HG02938 (cell line): ENCODE measurements around the gene SLC12A9.
"Not testable (repeated sequence)": the region's sequence is repeated elsewhere in the genome, so short reads cannot be mapped to it uniquely, and the experiment has no call there.

Experiments
- ATAC-seq: cut with Tn5 transposase; IDR thresholded peaks from one replicate; pipeline ENCODE4 v1.9.1; 2021; ENCODE audit warnings: mild to moderate bottlenecking, moderate library complexity; ENCODE audit not compliant: unreplicated experiment

Gene SLC12A9

GRCh38 chr7:100852048-100852872 is at the start of gene SLC12A9:
Gene SLC12A9, plus strand, starts transcription at chr7:100852713. Its CDS starts 1,485 bp downstream, at chr7:100854198.
- ATAC-seq = peak; percentile 78

- ATAC-seq = no peak
These were observed 49.6 kb upstream of the SLC12A9 start for GRCh38 chr7:100802951-100803350.

- ATAC-seq = peak; percentile 98
These were observed 48.9 kb upstream of the SLC12A9 start for GRCh38 chr7:100803398-100804161.

- no peak for ATAC-seq
These were observed 47.7 kb upstream of the SLC12A9 start for GRCh38 chr7:100804681-100805431.

GRCh38 chr7:100806276-100806675 is 46.2 kb upstream of the SLC12A9 start:
- ATAC-seq = no peak

GRCh38 chr7:100806883-100807282 is 45.6 kb upstream of the SLC12A9 start:
- not testable (repeated sequence) for ATAC-seq

GRCh38 chr7:100808354-100808875 is 44.1 kb upstream of the SLC12A9 start:
- ATAC-seq = no peak

GRCh38 chr7:100811480-100811879 is 41.0 kb upstream of the SLC12A9 start:
- ATAC-seq = no peak

GRCh38 chr7:100812729-100813128 is 39.8 kb upstream of the SLC12A9 start:
- no peak for ATAC-seq

GRCh38 chr7:100816515-100816914 is 36.0 kb upstream of the SLC12A9 start:
- not testable (repeated sequence) for ATAC-seq

GRCh38 chr7:100817097-100817496 is 35.4 kb upstream of the SLC12A9 start:
- no peak for ATAC-seq

- ATAC-seq = no peak
These were observed 34.1 kb upstream of the SLC12A9 start for GRCh38 chr7:100818366-100818765.

- no peak for ATAC-seq
These were observed 33.7 kb upstream of the SLC12A9 start for GRCh38 chr7:100818825-100819224.

GRCh38 chr7:100819586-100819985 is 32.9 kb upstream of the SLC12A9 start:
- ATAC-seq = no peak

GRCh38 chr7:100822236-100823139 is 30.0 kb upstream of the SLC12A9 start:
- ATAC-seq = no peak

GRCh38 chr7:100823140-100823525 is 29.4 kb upstream of the SLC12A9 start:
- ATAC-seq = no peak

- no peak for ATAC-seq
These were observed 29.0 kb upstream of the SLC12A9 start for GRCh38 chr7:100823534-100823933.

GRCh38 chr7:100824499-100825214 is 27.9 kb upstream of the SLC12A9 start:
- ATAC-seq = no peak

- no peak for ATAC-seq
These were observed 27.3 kb upstream of the SLC12A9 start for GRCh38 chr7:100825215-100825671.
